ENCODE measurements around the gene SLC29A1.

Gene SLC29A1

GRCh38 chr6:44255871-44256774 lies 32.7 kb downstream of the SLC29A1 start:
- Histone ChIP-seq H4K8ac (ENCODE audit: low read length) (no peak overlapping the region), H3K4me2 (ENCODE audit: low read length, poor library complexity, severe bottlenecking) (peak overlapping the region; percentile 56), H3K27ac (ENCODE audit: low read length, poor library complexity, severe bottlenecking) (peak overlapping the region; percentile 80), H2BK12ac (ENCODE audit: low read length in 2 of 2) (peak overlapping the region in 1 of 2 experiments; percentile 21), H3K36me3 (ENCODE audit: control insufficient read depth in 1 of 2, insufficient read depth in 2 of 2, low read depth in 1 of 2, low read length in 2 of 2) (peaks cover 56 to 71% of the 10 kb centered on the region in 2 experiments), H3K27me3 (ENCODE audit: control insufficient read depth in 1 of 2, insufficient read depth in 1 of 2, low read length in 2 of 2) (no peaks in the 10 kb centered on the region), H3K9me3 (ENCODE audit: control insufficient read depth, low read length) (no peaks in the 10 kb centered on the region), H2AK5ac (ENCODE audit: low read length, severe bottlenecking) (no peak overlapping the region), H3K79me1 (replicated peaks; ENCODE audit: low read length, poor library complexity, severe bottlenecking) (peaks cover 13% of the 10 kb centered on the region), H2BK5ac (ENCODE audit: low read depth, low read length, poor library complexity, severe bottlenecking) (no peak overlapping the region), H3K18ac (ENCODE audit: low read depth in 1 of 2, low read length in 2 of 2) (peak overlapping the region in 1 of 2 experiments; percentile 94), H2AFZ (ENCODE audit: low read depth, low read length) (no peak overlapping the region), H3K4ac (ENCODE audit: low read depth in 1 of 2, low read length in 2 of 2) (peak overlapping the region in 1 of 2 experiments; percentile 45), H3K4me3 (ENCODE audit: insufficient read depth in 1 of 2, low read depth in 1 of 2, low read length in 2 of 2) (peak overlapping the region; percentile 81 to 90), H3K23ac (ENCODE audit: low read length in 2 of 2) (no peak overlapping the region), H4K91ac (ENCODE audit: low read length) (no peak overlapping the region), H3K9ac (ENCODE audit: low read length) (peak overlapping the region; percentile 95), H2BK15ac (ENCODE audit: low read depth, poor library complexity, severe bottlenecking) (no peak overlapping the region), H3K4me1 (ENCODE audit: control insufficient read depth, insufficient read depth, low read depth, low read length) (peaks cover 19% of the 10 kb centered on the region), H2BK120ac (ENCODE audit: low read depth, low read length) (no peak overlapping the region), H3K14ac (ENCODE audit: low read length in 2 of 2) (peak overlapping the region in 1 of 2 experiments; percentile 19)
- 30% methylated on average over 14 of the region's 15 CpGs for WGBS
- DNase-seq, result no peak

GRCh38 chr6:44256775-44257024 lies 33.3 kb downstream of the SLC29A1 start:
- Histone ChIP-seq H3K14ac (ENCODE audit: low read length in 2 of 2) (peak overlapping the region in 1 of 2 experiments; percentile 71), H2BK15ac (ENCODE audit: low read depth, poor library complexity, severe bottlenecking) (no peak overlapping the region), H3K4me2 (ENCODE audit: low read length, poor library complexity, severe bottlenecking) (peak overlapping the region; percentile 56), H4K8ac (ENCODE audit: low read length) (no peak overlapping the region), H3K9me3 (ENCODE audit: control insufficient read depth, low read length) (no peaks in the 10 kb centered on the region), H2BK12ac (ENCODE audit: low read length in 2 of 2) (no peak overlapping the region), H3K4me1 (ENCODE audit: control insufficient read depth, insufficient read depth, low read depth, low read length) (peaks cover 22% of the 10 kb centered on the region), H3K4ac (ENCODE audit: low read depth in 1 of 2, low read length in 2 of 2) (peak overlapping the region; percentile 7 to 45), H3K23ac (ENCODE audit: low read length in 2 of 2) (no peak overlapping the region), H3K9ac (ENCODE audit: low read length) (peak overlapping the region; percentile 95), H2AK5ac (ENCODE audit: low read length, severe bottlenecking) (no peak overlapping the region), H2AFZ (ENCODE audit: low read depth, low read length) (no peak overlapping the region), H3K79me1 (replicated peaks; ENCODE audit: low read length, poor library complexity, severe bottlenecking) (peaks cover 17% of the 10 kb centered on the region), H3K27ac (ENCODE audit: low read length, poor library complexity, severe bottlenecking) (peak overlapping the region; percentile 80), H2BK120ac (ENCODE audit: low read depth, low read length) (no peak overlapping the region), H3K18ac (ENCODE audit: low read depth in 1 of 2, low read length in 2 of 2) (peak overlapping the region; percentile 94 to 95), H4K91ac (ENCODE audit: low read length) (peak overlapping the region; percentile 79), H2BK5ac (ENCODE audit: low read depth, low read length, poor library complexity, severe bottlenecking) (no peak overlapping the region), H3K4me3 (ENCODE audit: insufficient read depth in 1 of 2, low read depth in 1 of 2, low read length in 2 of 2) (peak overlapping the region; percentile 81 to 90), H3K27me3 (ENCODE audit: control insufficient read depth in 1 of 2, insufficient read depth in 1 of 2, low read length in 2 of 2) (no peaks in the 10 kb centered on the region), H3K36me3 (ENCODE audit: control insufficient read depth in 1 of 2, insufficient read depth in 2 of 2, low read depth in 1 of 2, low read length in 2 of 2) (peaks cover 58 to 70% of the 10 kb centered on the region in 2 experiments)
- WGBS, result 6% methylated on average over 12 of the region's 12 CpGs
- no peak for DNase-seq

- Histone ChIP-seq H2BK12ac (ENCODE audit: low read length in 2 of 2) (peak within 1 kb of the TSS in 1 of 2 experiments; percentile 15), H3K4ac (ENCODE audit: low read depth in 1 of 2, low read length in 2 of 2) (peak within 1 kb of the TSS; percentile 71 to 80), H2AFZ (ENCODE audit: low read depth, low read length) (peak within 1 kb of the TSS; percentile 30), H3K23ac (ENCODE audit: low read length in 2 of 2) (peak within 1 kb of the TSS in 1 of 2 experiments; percentile 78), H3K36me3 (ENCODE audit: control insufficient read depth in 1 of 2, insufficient read depth in 2 of 2, low read depth in 1 of 2, low read length in 2 of 2) (peaks cover 59 to 65% of the 10 kb centered on the region in 2 experiments), H3K14ac (ENCODE audit: low read length in 2 of 2) (peak within 1 kb of the TSS in 1 of 2 experiments; percentile 71), H2BK120ac (ENCODE audit: low read depth, low read length) (peak within 1 kb of the TSS; percentile 82), H3K79me1 (replicated peaks; ENCODE audit: low read length, poor library complexity, severe bottlenecking) (peaks cover 22% of the 10 kb centered on the region), H3K18ac (ENCODE audit: low read depth in 1 of 2, low read length in 2 of 2) (peak within 1 kb of the TSS; percentile 94 to 95), H2AK5ac (ENCODE audit: low read length, severe bottlenecking) (no peak within 1 kb of the TSS), H4K91ac (ENCODE audit: low read length) (peak within 1 kb of the TSS; percentile 79), H3K27me3 (ENCODE audit: control insufficient read depth in 1 of 2, insufficient read depth in 1 of 2, low read length in 2 of 2) (no peaks in the 10 kb centered on the region), H3K9me3 (ENCODE audit: control insufficient read depth, low read length) (no peaks in the 10 kb centered on the region), H3K27ac (ENCODE audit: low read length, poor library complexity, severe bottlenecking) (peak within 1 kb of the TSS; percentile 80), H3K4me1 (ENCODE audit: control insufficient read depth, insufficient read depth, low read depth, low read length) (peaks cover 26% of the 10 kb centered on the region), H2BK5ac (ENCODE audit: low read depth, low read length, poor library complexity, severe bottlenecking) (peak within 1 kb of the TSS; percentile 61), H3K4me3 (ENCODE audit: insufficient read depth in 1 of 2, low read depth in 1 of 2, low read length in 2 of 2) (peak within 1 kb of the TSS; percentile 81 to 90), H4K8ac (ENCODE audit: low read length) (peak within 1 kb of the TSS; percentile 88), H2BK15ac (ENCODE audit: low read depth, poor library complexity, severe bottlenecking) (peak within 1 kb of the TSS; percentile 93), H3K9ac (ENCODE audit: low read length) (peak within 1 kb of the TSS; percentile 95), H3K4me2 (ENCODE audit: low read length, poor library complexity, severe bottlenecking) (peak within 1 kb of the TSS; percentile 56)
- peak; percentile 81 for DNase-seq
- under 1% methylated on average over 65 of the region's 80 CpGs for WGBS
These were observed 33.8 kb downstream of the SLC29A1 start, which contains the start of gene SLC35B2 for GRCh38 chr6:44257025-44257752. SLC35B2 (minus strand) TSS chr6:44257528; CDS start chr6:44257410, 118 bp downstream.
